HG03135 (cell line): Measurements from ENCODE around the gene SLC16A8.

Experiments
- ATAC-seq: cut with Tn5 transposase; IDR thresholded peaks from one replicate; pipeline ENCODE4 v1.9.1; 2021; ENCODE audit warnings: mild to moderate bottlenecking, moderate library complexity; ENCODE audit not compliant: unreplicated experiment

Gene SLC16A8

GRCh38 chr22:38031491-38031890 lies 52.5 kb downstream of the SLC16A8 start:
- ATAC-seq: no peak

DNA sequence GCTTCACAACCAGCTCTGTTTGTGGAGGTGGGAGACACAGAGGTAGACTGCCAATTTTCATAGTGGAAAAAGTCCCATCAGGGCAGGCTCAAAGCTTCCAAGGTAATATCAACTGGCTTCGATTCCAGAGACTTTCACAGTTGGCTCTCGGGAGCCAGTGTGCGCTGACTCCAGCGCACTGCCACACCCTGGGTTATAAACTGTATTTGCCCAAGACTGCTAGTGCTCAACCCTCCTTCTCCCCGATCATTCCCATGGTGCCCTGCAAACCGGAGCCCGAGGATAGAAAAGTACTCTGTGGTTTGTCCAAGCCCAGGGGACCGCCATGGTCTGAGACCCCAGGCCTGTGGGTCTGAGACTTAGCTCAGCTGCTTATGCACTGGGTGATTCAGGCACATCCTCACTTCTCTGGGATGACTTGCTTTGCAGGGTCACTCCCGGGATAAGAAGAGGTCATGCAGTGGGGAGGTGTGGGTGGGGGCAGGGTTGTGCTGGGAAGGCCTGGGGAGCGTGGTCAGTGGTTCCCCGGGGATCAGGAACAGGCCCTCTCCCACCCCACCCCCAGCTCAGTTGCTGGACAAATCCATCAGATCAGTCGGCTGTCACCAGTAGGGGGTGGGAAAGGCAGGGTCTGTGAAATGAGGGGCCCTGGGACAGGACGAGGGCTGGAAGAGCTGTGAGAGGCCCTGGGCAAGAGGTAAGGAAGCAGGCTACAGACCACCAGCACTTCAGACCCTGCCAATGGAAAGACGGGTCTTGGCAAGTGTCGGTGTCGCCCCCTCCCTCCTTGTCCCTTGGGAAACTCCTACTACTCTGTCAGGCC lies 53.5 kb downstream of the SLC16A8 start:
- ATAC-seq: no peak

DNA sequence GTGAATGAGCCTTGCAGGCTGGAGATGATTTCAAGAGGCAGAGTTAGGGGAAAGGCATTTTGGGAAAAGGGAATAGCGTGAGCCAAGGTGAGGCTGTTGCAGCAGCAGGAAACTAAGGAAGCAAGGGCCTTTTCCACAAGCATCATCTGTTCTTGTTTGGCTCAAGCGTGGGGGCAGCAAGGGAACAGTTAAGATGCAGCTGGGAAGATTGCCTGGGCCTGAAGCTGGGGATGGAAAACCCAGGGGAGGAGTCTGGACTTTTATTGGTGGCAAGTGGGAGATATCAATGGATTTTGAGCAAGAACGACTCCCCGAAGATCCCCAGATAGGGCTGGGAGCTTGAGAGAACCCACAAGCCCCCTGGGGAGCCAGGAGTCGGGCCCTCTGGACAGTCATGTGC lies 54.1 kb downstream of the SLC16A8 start:
- ATAC-seq: no peak

DNA sequence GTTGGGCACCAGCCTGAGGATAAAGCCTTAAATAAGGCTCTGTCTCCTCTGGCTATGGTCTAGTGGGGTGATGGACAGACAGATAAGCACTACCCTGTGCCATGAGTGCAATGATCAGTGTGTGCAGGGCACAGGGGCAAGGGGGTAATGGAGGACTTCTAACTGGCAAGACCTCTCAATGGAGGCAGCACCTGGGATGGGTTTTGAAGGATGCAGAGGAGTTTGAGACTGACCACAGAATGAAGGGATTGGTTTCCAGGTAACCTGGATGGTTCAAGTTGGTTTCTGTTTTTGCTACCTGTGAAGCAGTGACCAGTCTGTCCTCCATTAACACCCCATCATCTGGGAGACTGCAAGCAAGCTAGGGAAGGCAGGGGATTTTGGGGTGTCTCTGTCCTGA lies 54.6 kb downstream of the SLC16A8 start:
- ATAC-seq: no peak

DNA sequence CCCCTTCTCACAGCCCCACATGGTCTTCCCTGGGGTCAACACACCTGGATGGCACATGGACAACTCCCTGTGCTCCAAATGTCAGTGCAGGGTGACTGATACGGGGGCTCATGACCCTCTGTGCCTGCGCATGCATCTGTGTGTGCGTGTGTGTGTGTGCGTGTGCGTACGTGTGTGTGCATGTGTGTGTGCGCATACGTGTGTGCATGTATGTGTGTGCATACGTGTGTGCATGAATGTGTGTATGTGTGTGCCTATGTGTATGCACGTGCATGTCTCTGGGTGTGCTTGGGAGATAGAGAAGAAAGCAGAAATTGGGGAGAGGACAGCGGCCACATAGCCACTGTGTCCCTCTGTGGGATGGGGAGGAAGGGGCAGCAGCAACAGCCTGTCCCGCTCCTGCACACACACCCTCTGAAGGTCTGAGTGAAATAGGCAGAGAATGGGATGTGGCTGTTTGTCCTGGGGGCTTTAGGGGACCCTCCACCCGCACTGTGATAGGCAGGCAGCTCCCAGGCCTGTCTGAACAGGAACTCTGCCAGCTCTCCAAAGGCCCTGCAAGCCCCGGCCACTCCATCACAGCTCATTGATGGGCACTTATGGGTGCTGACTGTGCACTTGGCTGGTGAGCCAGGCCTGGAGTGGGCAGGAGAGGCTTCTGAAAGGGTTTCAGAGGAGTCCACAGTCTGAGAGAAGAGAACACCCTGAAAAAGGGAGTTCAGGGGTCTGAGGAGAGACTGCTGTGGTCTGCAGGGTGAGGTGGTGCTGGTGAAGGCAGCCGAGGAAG lies 55.4 kb downstream of the SLC16A8 start:
- no peak for ATAC-seq
